Tibial nerve (tissue), 4 donors: Measurements from ENCODE around the gene RBM33. TPM values are rescaled to one million over a fixed set of nuclear protein-coding genes. Genes with fewer than 3 reads are reported as not detected.

ENCODE experiments used
- DNase-seq, 2 donors: peaks; one replicate each; pipeline ENCODE4 v3.0.0-alpha.2; 2019; ENCODE audit warnings: low spot score in 2 of 2
- H3K27ac ChIP-seq, 4 donors: fragments of 200-600 bp; sonication (generic) in 3 of 4; one replicate each; pipeline ENCODE4 v1.5.1; 2017 to 2019; ENCODE audit warnings: mild to moderate bottlenecking in 1 of 4
- H3K27me3 ChIP-seq, 2 donors: fragments of 200-600 bp; sonication (generic) in 1 of 2; one replicate each; pipeline versions ENCODE4 v1.5.1 to v1.6.0; 2017 to 2019
- H3K36me3 ChIP-seq, 3 donors: fragments of 200-600 bp; sonication (generic); one replicate each; pipeline ENCODE4 v1.5.1; 2018 to 2019
- H3K4me1 ChIP-seq, 4 donors: fragments of 200-600 bp; sonication (generic) in 3 of 4; one replicate each; pipeline ENCODE4 v1.5.1; 2017 to 2019
- H3K4me3 ChIP-seq, 4 donors: fragments of 200-600 bp; sonication (generic) in 3 of 4; one replicate each; pipeline ENCODE4 v1.5.1; 2017 to 2019; ENCODE audit warnings: mild to moderate bottlenecking in 1 of 4, moderate library complexity in 1 of 4
- H3K9me3 ChIP-seq, 4 donors: fragments of 200-600 bp; sonication (generic) in 3 of 4; one replicate each; pipeline ENCODE4 v1.5.1; 2017 to 2019
- CTCF ChIP-seq, 5 experiments: fragments of 200-600 bp in 3 of 5; fragments of 450-650 bp in 2 of 5; sonication (generic) in 3 of 5; IDR thresholded peaks; one replicate each; pipeline ENCODE4 v1.5.1; 2016 to 2019; ENCODE audit warnings: antibody characterized with exemption in 5 of 5, mild to moderate bottlenecking in 3 of 5, moderate library complexity in 2 of 5
- EP300 ChIP-seq, 2 donors: sonication (generic); formaldehyde crosslinking; IDR thresholded peaks; one replicate each; pipeline ENCODE4 v1.6.1; 2017; ENCODE audit warnings: antibody characterized with exemption in 2 of 2, mild to moderate bottlenecking in 1 of 2
- POLR2A ChIP-seq, 2 donors: fragments of 450-650 bp; IDR thresholded peaks; one replicate each; pipeline ENCODE4 v1.6.1; 2017; ENCODE audit warnings: antibody characterized with exemption in 2 of 2, mild to moderate bottlenecking in 2 of 2, moderate library complexity in 2 of 2
- WGBS, 2 donors: methylation state at CpG; one replicate each; pipeline ENCODE4 v1.1.5; 2018; 5-methylcytosine and 5-hydroxymethylcytosine counted together
- total RNA-seq, 4 donors: library from RNA; depleted of rRNA; stranded (reverse); fragments of >200 nt; gene quantifications; one replicate each; pipeline ENCODE4 v1.1.0, GENCODE V29; 2016

Gene RBM33
- total RNA-seq, 4 donors from 2014 or later: 85.0 to 92.4 (median 88.3) TPM

- Histone ChIP-seq H3K27me3 (no peaks in the 10 kb centered on the region), H3K9me3 (no peaks in the 10 kb centered on the region), H3K4me3 (no peak overlapping the region), H3K27ac (no peak overlapping the region), H3K36me3 (peaks cover 4 to 69% (median 12%) of the 10 kb centered on the region in 3 donors), H3K4me1 (peaks cover 0 to 19% (median 0%) of the 10 kb centered on the region in 4 donors)
- TF ChIP-seq CTCF (IDR thresholded peaks at IDR 0.05) (peak; percentile 42 to 60 (median 55)), EP300 (IDR thresholded peaks at IDR 0.05) (no peak), POLR2A (IDR thresholded peaks at IDR 0.05) (no peak)
- 62 to 65% methylated on average over 13 of the region's 13 CpGs for WGBS, 2 donors
- peak; percentile 72 to 88 for DNase-seq
These were observed 94.4 kb downstream of the RBM33 start for GRCh38 chr7:155738652-155739537.

- no peaks in the 10 kb centered on the region for H3K27me3 ChIP-seq
- DNase-seq: no peak
- WGBS, 2 donors: 89 to 93% methylated on average over 19 of the region's 19 CpGs
- no peak overlapping the region for H3K27ac ChIP-seq
- peaks cover 0 to 13% (median 0%) of the 10 kb centered on the region in 4 donors for H3K4me1 ChIP-seq
- no peak overlapping the region for H3K4me3 ChIP-seq
- H3K36me3 ChIP-seq: peaks cover 4 to 74% (median 12%) of the 10 kb centered on the region in 3 donors
- TF ChIP-seq POLR2A (IDR thresholded peaks at IDR 0.05): no peak
- no peak for TF ChIP-seq CTCF (IDR thresholded peaks at IDR 0.05)
- no peak for TF ChIP-seq EP300 (IDR thresholded peaks at IDR 0.05)
- no peaks in the 10 kb centered on the region for H3K9me3 ChIP-seq
These were observed 95.2 kb downstream of the RBM33 start for GRCh38 chr7:155739538-155740143.

- H3K4me1 ChIP-seq: peaks cover 0 to 11% (median 0%) of the 10 kb centered on the region in 4 donors
These were observed 96.6 kb downstream of the RBM33 start for GRCh38 chr7:155741082-155741481.

GRCh38 chr7:155741805-155742204 lies 97.3 kb downstream of the RBM33 start:
- Histone ChIP-seq H3K27ac (no peak overlapping the region), H3K36me3 (peaks cover 11 to 94% (median 21%) of the 10 kb centered on the region in 3 donors), H3K27me3 (no peaks in the 10 kb centered on the region), H3K4me3 (no peak overlapping the region), H3K9me3 (no peaks in the 10 kb centered on the region), H3K4me1 (peaks cover 0 to 16% (median under 1%) of the 10 kb centered on the region in 4 donors)
- TF ChIP-seq CTCF (IDR thresholded peaks at IDR 0.05) (no peak), POLR2A (IDR thresholded peaks at IDR 0.05) (no peak), EP300 (IDR thresholded peaks at IDR 0.05) (no peak)
- WGBS, 2 donors: 93 to 95% methylated on average over 16 of the region's 16 CpGs
- DNase-seq: no peak

More at GRCh38 chr7:155741082-155741481, 96.6 kb downstream of the RBM33 start:
- H3K9me3 ChIP-seq: no peaks in the 10 kb centered on the region
- TF ChIP-seq EP300 (IDR thresholded peaks at IDR 0.05): no peak
- no peak for TF ChIP-seq POLR2A (IDR thresholded peaks at IDR 0.05)
- TF ChIP-seq CTCF (IDR thresholded peaks at IDR 0.05): no peak
- no peak for DNase-seq
- peaks cover 11 to 89% (median 21%) of the 10 kb centered on the region in 3 donors for H3K36me3 ChIP-seq
- H3K4me3 ChIP-seq: no peak overlapping the region
- H3K27ac ChIP-seq: no peak overlapping the region
- H3K27me3 ChIP-seq: no peaks in the 10 kb centered on the region
- 61 to 69% methylated on average over 8 of the region's 8 CpGs for WGBS, 2 donors

GRCh38 chr7:155743177-155743576 lies 98.7 kb downstream of the RBM33 start:
- 84 to 95% methylated on average over 4 of the region's 4 CpGs for WGBS, 2 donors
- TF ChIP-seq POLR2A (IDR thresholded peaks at IDR 0.05) (no peak), EP300 (IDR thresholded peaks at IDR 0.05) (no peak), CTCF (IDR thresholded peaks at IDR 0.05) (no peak)
- no peaks in the 10 kb centered on the region for H3K27me3 ChIP-seq
- H3K27ac ChIP-seq: no peak overlapping the region
- peaks cover 3 to 17% (median 6%) of the 10 kb centered on the region in 4 donors for H3K4me1 ChIP-seq
- no peak for DNase-seq
- H3K9me3 ChIP-seq: no peaks in the 10 kb centered on the region
- no peak overlapping the region for H3K4me3 ChIP-seq
- peaks cover 11 to 84% (median 18%) of the 10 kb centered on the region in 3 donors for H3K36me3 ChIP-seq
